OCI-LY3 (cell line): ENCODE data around the gene CRADD.

ENCODE experiments used
- H2AFZ ChIP-seq: fragments of 200-600, 300-600 bp; shearing (Covaris generic); 2 replicates; pipeline ENCODE4 v1.6.0; 2014; ENCODE audit warnings: antibody characterized with exemption, low read depth, low read length
- H3K27ac ChIP-seq: fragments of 200-600, 300-600 bp; sonication (generic); 2 replicates; pipeline ENCODE4 v1.5.1; 2014; ENCODE audit warnings: mild to moderate bottlenecking, low read length, moderate library complexity, mixed read lengths
- H3K27me3 ChIP-seq: fragments of 200-600, 300-600 bp; sonication (generic); 2 replicates; pipeline ENCODE4 v1.6.1; 2014; ENCODE audit warnings: low read depth, low read length, mixed read lengths
- H3K36me3 ChIP-seq: fragments of 200-600, 300-600 bp; sonication (generic); replicated peaks from 2 replicates; pipeline ENCODE3; 2014; ENCODE audit warnings: low read depth, low read length, mixed read lengths
- H3K4me1 ChIP-seq: fragments of 300-600, 200-600 bp; sonication (generic); 2 replicates; pipeline ENCODE4 v1.6.1; 2014; ENCODE audit warnings: low read length, mixed read lengths
- H3K4me2 ChIP-seq: fragments of 200-600, 300-600 bp; sonication (generic); 2 replicates; pipeline ENCODE4 v1.6.1; 2014; ENCODE audit warnings: low read length, mixed read lengths
- H3K4me3 ChIP-seq: fragments of 300-600, 200-600 bp; sonication (generic); 2 replicates; pipeline ENCODE4 v1.5.1; 2014; ENCODE audit warnings: antibody characterized with exemption, mild to moderate bottlenecking, low read length, moderate library complexity
- H3K79me2 ChIP-seq: fragments of 300-600, 200-600 bp; shearing (Covaris generic); 2 replicates; pipeline ENCODE4 v1.6.1; 2014; ENCODE audit warnings: mild to moderate bottlenecking, low read length, mixed read lengths
- H3K9ac ChIP-seq: fragments of 300-600, 200-600 bp; shearing (Covaris generic); 2 replicates; pipeline ENCODE4 v1.6.0; 2014; ENCODE audit warnings: mild to moderate bottlenecking, low read length, moderate library complexity
- H3K9me3 ChIP-seq: fragments of 200-600, 300-600 bp; shearing (Covaris generic); 2 replicates; pipeline ENCODE4 v1.6.1; 2014; ENCODE audit warnings: low read length, mixed read lengths; ENCODE audit not compliant: insufficient read depth
- H4K20me1 ChIP-seq: fragments of 200-600, 300-600 bp; sonication (generic); 2 replicates; pipeline ENCODE4 v1.6.1; 2016; ENCODE audit warnings: low read length, mixed read lengths; ENCODE audit not compliant: insufficient read depth
- CTCF ChIP-seq: fragments of 200-600, 300-600 bp; sonication (generic); IDR thresholded peaks from 2 replicates; pipeline ENCODE4 v1.5.1; 2014; ENCODE audit warnings: antibody characterized with exemption, low read length, low read depth
- EZH2phosphoT487 ChIP-seq: fragments of 200-600 bp; shearing (Covaris generic); IDR thresholded peaks from 2 replicates; pipeline ENCODE4 v1.6.1; 2018; ENCODE audit warnings: antibody characterized with exemption, mixed run types, low read depth

The CRADD gene

DNA sequence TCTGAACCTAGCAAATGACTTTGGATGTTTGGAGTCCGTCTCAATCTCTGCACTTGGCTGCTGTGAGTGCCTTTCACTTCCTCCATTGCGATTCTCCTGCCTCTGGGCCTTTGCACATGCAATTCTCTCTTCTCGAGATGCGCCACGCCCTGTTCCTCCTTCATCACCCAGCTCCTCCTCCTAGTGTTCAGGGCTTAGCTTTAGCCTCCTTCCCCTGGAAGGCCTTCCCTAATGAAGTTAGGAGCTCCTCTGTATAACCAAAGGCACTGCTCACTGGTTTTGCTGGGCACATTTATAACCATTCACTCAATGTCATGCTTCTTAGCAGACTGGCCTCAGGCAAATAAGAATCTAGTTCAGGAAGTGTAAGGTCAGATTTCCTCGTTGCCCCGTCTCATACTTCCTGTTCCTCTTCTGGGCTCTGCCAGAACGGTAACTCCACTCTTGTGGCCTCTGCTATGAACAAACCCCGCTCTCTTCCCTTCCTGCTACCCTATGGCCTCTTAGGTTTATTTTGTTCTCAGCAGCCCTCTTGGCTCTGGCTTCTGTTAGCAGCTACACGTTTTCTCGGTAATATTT, 171.4 kb downstream of the CRADD start:
- no peak overlapping the region for H2AFZ ChIP-seq
- H4K20me1 ChIP-seq, result no peaks in the 10 kb centered on the region
- H3K27ac ChIP-seq, result no peak overlapping the region
- H3K4me3 ChIP-seq, result no peak overlapping the region
- H3K9ac ChIP-seq, result no peak overlapping the region
- no peaks in the 10 kb centered on the region for H3K36me3 ChIP-seq
- no peaks in the 10 kb centered on the region for H3K79me2 ChIP-seq
- no peaks in the 10 kb centered on the region for H3K27me3 ChIP-seq
- TF ChIP-seq EZH2phosphoT487, result no peak
- TF ChIP-seq CTCF, result no peak
- peaks cover 18% of the 10 kb centered on the region for H3K4me1 ChIP-seq
- no peaks in the 10 kb centered on the region for H3K9me3 ChIP-seq
- peak overlapping the region; percentile 11; the same call in 1 of the 2 replicates for H3K4me2 ChIP-seq

- H3K79me2 ChIP-seq, result no peaks in the 10 kb centered on the region
- no peaks in the 10 kb centered on the region for H4K20me1 ChIP-seq
- H3K4me3 ChIP-seq, result no peak overlapping the region
- H3K27ac ChIP-seq, result no peak overlapping the region
- no peak overlapping the region for H2AFZ ChIP-seq
- H3K36me3 ChIP-seq, result no peaks in the 10 kb centered on the region
- no peaks in the 10 kb centered on the region for H3K9me3 ChIP-seq
- no peak overlapping the region for H3K9ac ChIP-seq
- H3K4me2 ChIP-seq, result no peak overlapping the region
- TF ChIP-seq EZH2phosphoT487, result no peak
- no peak for TF ChIP-seq CTCF
- H3K4me1 ChIP-seq, result peaks cover 19% of the 10 kb centered on the region
- no peaks in the 10 kb centered on the region for H3K27me3 ChIP-seq
These were observed 172.8 kb downstream of the CRADD start for GRCh38 chr12:93849946-93850345.

GRCh38 chr12:93850481-93851256, 173.5 kb downstream of the CRADD start:
- no peaks in the 10 kb centered on the region for H3K79me2 ChIP-seq
- H2AFZ ChIP-seq, result no peak overlapping the region
- no peaks in the 10 kb centered on the region for H3K27me3 ChIP-seq
- H3K9me3 ChIP-seq, result no peaks in the 10 kb centered on the region
- H4K20me1 ChIP-seq, result no peaks in the 10 kb centered on the region
- TF ChIP-seq EZH2phosphoT487 (no peak), CTCF (no peak)
- H3K4me1 ChIP-seq, result peaks cover 27% of the 10 kb centered on the region
- H3K9ac ChIP-seq, result no peak overlapping the region
- no peak overlapping the region for H3K4me2 ChIP-seq
- no peaks in the 10 kb centered on the region for H3K36me3 ChIP-seq
- H3K4me3 ChIP-seq, result no peak overlapping the region
- H3K27ac ChIP-seq, result no peak overlapping the region

DNA sequence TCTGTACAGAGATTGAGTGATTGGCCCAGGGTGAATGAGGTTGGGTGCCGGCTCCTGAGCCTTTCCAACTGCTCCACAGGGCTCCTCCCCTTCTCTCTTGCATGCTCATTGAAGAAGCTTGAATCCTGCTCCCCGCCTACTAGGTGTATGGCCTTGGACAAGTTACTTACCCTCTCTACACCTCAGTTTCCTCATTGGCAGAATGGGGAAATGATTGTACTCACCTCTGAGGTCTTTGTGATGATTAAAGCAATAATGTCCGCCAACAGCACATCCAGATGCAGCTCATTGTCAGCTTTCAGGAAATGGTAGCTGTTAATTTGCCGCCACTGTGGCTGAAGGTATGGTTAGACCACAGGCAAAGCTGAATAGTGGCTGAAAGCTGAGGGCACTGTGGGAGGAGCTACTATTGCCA, 174.1 kb downstream of the CRADD start:
- H3K4me1 ChIP-seq, result peaks cover 27% of the 10 kb centered on the region
- no peak overlapping the region for H3K9ac ChIP-seq
- H3K27me3 ChIP-seq, result no peaks in the 10 kb centered on the region
- no peaks in the 10 kb centered on the region for H3K9me3 ChIP-seq
- H2AFZ ChIP-seq, result no peak overlapping the region
- no peaks in the 10 kb centered on the region for H4K20me1 ChIP-seq
- no peak overlapping the region for H3K27ac ChIP-seq
- no peaks in the 10 kb centered on the region for H3K79me2 ChIP-seq
- H3K36me3 ChIP-seq, result no peaks in the 10 kb centered on the region
- TF ChIP-seq EZH2phosphoT487 (no peak), CTCF (no peak)
- no peak overlapping the region for H3K4me3 ChIP-seq
- H3K4me2 ChIP-seq, result no peak overlapping the region
